ENCODE measurements around the gene MYH9.

MYH9 gene

GRCh38 chr22:36245805-36246356 is 141.9 kb downstream of the MYH9 start:
- no peak for DNase-seq (ENCODE audit: low spot score)

GRCh38 chr22:36244522-36245391 is 143.0 kb downstream of the MYH9 start:
- no peak for DNase-seq (ENCODE audit: low spot score)

- DNase-seq (ENCODE audit: low spot score) = no peak
Observed at GRCh38 chr22:36243986-36244385, 143.8 kb downstream of the MYH9 start.

- DNase-seq (ENCODE audit: low spot score) = peak; percentile 90
Observed at GRCh38 chr22:36239401-36240171, 148.2 kb downstream of the MYH9 start, which contains the start of gene APOL2. TSS of gene APOL2 (minus strand) at chr22:36239527. CDS start at chr22:36233162, 6,365 bp downstream.

- DNase-seq (ENCODE audit: low spot score) = no peak
Observed at GRCh38 chr22:36239150-36239400, 148.7 kb downstream of the MYH9 start.

GRCh38 chr22:36238373-36239149 is 149.2 kb downstream of the MYH9 start:
- DNase-seq (ENCODE audit: low spot score) = no peak

GRCh38 chr22:36237462-36238372 is 150.1 kb downstream of the MYH9 start:
- no peak for DNase-seq (ENCODE audit: low spot score)

- DNase-seq (ENCODE audit: low spot score) = no peak
Observed at GRCh38 chr22:36236388-36237319, 151.1 kb downstream of the MYH9 start.

GRCh38 chr22:36235585-36235984 is 152.2 kb downstream of the MYH9 start:
- DNase-seq (ENCODE audit: low spot score) = no peak

GRCh38 chr22:36234919-36235318 is 152.8 kb downstream of the MYH9 start:
- no peak for DNase-seq (ENCODE audit: low spot score)

GRCh38 chr22:36234213-36234612 is 153.6 kb downstream of the MYH9 start:
- no peak for DNase-seq (ENCODE audit: low spot score)

- no peak for DNase-seq (ENCODE audit: low spot score)
Observed at GRCh38 chr22:36233796-36234195, 154.0 kb downstream of the MYH9 start.

- DNase-seq (ENCODE audit: low spot score) = no peak
Observed at GRCh38 chr22:36232715-36233401, 154.9 kb downstream of the MYH9 start.

Measured in SW480 (cell line).